ENCODE results near the gene HAPLN3. TPM values are rescaled to one million over a fixed set of nuclear protein-coding genes. Genes with fewer than 3 reads are reported as not detected.
A peak's percentile ranks its signal among the peaks of the same experiment; 100 is the strongest.
"Not testable (repeated sequence)": the region's sequence is repeated elsewhere in the genome, so short reads cannot be mapped to it uniquely, and the experiment has no call there.

HAPLN3 gene, protein sequence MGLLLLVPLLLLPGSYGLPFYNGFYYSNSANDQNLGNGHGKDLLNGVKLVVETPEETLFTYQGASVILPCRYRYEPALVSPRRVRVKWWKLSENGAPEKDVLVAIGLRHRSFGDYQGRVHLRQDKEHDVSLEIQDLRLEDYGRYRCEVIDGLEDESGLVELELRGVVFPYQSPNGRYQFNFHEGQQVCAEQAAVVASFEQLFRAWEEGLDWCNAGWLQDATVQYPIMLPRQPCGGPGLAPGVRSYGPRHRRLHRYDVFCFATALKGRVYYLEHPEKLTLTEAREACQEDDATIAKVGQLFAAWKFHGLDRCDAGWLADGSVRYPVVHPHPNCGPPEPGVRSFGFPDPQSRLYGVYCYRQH
- total RNA-seq (2014; rRNA removed; shearing (Covaris generic)), result 5.6 and 6.6 TPM in 2 replicates

GRCh38 chr15:88894819-88895767, at the start of gene HAPLN3:
Gene HAPLN3 (minus strand): TSS chr15:88895544. CDS start chr15:88887298, 8,246 bp downstream.
- DNase-seq (ENCODE audit: low read depth), result peak; percentile 36

DNA sequence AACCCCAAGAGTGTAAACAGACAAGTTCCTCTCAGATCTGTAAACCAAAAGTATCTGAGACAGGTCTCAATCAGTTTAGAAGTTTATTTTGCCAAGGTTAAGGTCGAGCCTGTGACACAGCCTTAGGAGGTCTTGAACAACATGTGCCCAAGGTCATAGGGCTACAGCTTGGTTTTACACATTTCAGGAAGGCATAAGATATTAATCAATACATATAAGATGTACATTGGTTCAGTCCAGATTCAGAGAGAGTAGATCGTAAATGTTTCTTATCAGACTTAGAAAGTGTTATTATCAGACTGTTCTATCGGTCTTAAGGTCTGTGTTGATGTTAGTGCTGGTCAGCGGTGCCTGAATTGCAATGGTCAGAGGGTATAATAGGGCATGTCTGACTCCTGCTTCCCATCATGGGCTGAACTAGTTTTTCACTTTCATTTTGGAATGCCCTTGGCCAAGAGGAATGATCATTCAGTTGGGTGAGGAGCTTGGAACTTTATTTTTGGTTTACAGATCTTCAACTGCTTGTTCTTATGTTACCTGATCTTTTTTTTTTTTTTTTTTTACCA, 44.8 kb upstream of the HAPLN3 start:
- DNase-seq (ENCODE audit: low read depth), result no peak

GRCh38 chr15:88939486-88939806, 44.1 kb upstream of the HAPLN3 start:
- DNase-seq (ENCODE audit: low read depth), result no peak

DNA sequence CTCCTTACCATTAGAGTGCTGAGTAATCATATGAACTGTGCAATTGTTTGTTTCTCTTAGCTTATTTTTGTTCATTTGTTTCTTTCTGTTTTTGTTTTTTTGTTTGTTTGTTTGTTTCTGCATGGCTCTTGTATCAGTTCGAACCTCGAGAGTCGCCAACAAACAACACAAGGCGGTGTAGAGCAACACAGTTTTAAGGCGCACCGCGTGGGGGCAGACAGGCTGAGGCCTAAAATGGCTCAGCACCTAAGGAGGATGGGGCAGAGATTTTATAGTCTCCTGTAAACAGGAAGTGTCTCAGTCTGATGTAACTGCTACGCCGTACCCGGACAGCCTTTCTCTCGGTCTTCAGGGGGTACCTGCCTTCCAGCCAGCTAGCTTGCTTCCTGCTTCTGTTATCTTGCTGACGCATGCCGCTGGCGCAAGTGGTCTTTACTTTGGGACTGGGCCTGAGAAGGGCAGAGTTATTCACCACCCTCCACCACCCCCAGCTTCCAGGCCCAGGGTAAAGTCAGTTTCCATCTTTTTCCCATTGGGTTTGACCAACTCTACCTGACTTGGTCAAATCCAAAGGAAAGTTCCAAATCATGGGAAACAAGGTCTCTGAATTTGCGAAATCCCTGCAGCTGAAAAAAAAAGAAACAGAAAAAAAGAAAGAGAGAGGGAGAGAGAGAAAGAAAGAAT, 43.6 kb upstream of the HAPLN3 start:
- no peak for DNase-seq (ENCODE audit: low read depth)

DNA sequence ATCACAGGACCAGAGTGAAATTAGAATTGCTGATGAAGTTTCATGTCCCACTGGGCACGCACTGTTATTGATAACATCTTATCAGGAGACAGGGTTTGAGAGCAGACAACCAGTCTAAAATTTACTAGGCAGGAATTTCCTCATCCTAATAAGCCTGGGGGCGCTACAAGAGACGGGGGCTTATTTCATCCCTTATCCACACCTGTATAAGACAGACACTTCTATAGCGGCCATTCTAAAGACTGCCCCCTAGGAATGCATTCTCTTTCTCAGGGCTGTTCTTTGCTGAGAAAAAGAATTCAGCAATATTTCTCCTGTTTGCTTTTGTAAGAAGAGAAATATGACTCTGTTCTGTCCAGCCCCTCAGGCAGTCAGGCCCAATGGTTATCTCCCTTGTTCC, 39.1 kb upstream of the HAPLN3 start:
- not testable (repeated sequence) for DNase-seq (ENCODE audit: low read depth)

GRCh38 chr15:88932875-88933330, 37.6 kb upstream of the HAPLN3 start:
- no peak for DNase-seq (ENCODE audit: low read depth)

DNA sequence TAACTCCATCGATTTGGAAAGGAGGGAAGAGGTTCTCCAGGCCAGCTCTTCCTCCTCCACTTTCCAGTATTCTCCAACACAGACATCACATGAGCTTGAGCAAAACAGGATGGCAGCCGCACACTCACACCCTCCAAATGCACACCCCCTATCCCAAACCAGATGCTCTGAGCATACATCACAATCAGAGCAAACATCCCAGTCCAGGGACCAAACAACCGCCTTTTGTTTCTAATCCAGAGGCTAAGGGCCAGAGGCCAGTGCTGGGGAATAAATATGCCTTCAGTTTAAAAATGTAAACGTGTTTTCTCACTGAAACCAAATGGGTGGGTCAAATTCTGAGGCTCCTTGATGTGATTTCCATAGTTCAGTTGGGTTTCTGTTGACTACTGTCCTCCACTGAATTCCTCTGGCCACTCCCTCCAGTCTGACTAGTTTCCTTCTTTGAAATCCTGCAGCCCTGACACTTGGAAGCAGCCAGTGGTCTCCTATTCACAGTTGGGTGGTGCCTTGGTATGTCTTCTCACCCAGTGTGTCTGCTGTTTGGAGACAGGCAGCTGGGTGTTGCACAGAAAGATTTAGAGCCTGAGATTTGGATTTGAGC, 37.0 kb upstream of the HAPLN3 start:
- DNase-seq (ENCODE audit: low read depth), result no peak

- no peak for DNase-seq (ENCODE audit: low read depth)
Measured at GRCh38 chr15:88930579-88930978, 35.2 kb upstream of the HAPLN3 start.

DNA sequence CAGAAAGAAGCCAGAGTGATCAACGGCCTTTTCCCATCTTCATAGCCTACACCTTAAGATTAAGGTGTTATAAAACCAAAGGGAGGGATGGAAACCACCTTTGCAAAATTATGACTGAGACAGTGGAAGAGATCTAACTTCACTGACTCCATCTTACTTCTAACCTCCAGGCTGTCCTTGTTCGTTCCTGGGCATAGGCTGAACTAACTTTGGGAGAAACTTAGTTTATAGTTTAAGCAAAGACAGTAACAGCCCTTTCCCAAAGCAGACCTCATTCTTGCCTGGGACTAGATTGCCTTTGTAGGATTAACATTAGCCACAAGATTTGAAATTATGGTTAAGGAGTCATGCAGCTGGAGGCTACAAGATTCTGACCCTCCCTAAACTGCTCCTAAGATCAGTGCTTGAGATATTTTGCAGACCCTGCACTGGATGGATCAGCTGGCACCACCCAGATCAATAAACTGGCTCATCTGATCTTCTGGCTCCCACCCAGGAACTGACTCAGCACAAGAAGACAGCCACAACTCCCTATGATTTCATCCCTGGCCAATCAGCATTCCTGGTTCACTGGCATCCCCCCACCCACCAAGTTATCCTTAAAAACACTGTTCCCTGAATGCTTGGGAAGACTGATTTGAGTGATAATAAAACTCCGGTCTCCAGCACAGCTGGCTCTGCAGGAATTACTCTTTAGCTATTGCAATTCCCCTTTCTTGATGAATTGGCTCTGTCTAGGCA, 34.2 kb upstream of the HAPLN3 start:
- not testable (repeated sequence) for DNase-seq (ENCODE audit: low read depth)

DNA sequence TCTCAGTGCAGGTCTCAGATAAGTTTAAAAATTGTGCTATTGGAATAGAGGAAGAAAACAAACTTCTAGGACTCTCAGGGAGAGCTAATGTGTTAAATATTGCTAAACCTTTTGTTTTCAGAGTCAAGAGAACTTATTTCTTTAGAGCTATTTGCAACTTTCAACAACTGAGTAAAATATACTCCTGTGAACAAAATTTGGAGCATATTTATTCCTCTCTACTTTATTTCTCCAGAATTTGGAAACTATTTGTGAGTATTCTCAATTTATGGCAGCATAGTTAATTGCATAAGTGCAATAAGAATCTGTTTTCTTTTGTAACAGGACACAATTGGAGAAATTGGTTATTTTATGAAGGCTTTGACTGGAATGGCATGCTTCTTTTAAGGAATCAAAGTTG, 32.8 kb upstream of the HAPLN3 start:
- not testable (repeated sequence) for DNase-seq (ENCODE audit: low read depth)

DNA sequence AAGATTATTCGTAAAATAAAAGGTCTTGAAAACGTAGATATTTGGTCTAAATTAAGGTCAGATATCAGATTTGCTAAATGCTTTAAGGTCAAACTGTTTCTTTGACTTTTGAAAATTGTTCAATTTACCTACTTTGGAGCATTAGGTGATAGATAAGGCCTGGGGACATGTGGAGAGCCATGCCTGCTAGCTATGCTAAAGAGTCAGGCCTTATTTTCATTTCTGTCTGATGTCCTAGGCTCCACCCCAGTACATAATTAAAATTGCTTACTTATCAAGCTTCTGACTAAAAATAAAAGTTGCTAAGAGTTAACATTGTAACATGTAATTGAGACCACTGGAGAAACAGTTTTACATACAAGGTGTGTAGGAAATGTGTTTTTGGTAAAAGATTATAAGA, 30.3 kb upstream of the HAPLN3 start:
- DNase-seq (ENCODE audit: low read depth), result not testable (repeated sequence)

DNA sequence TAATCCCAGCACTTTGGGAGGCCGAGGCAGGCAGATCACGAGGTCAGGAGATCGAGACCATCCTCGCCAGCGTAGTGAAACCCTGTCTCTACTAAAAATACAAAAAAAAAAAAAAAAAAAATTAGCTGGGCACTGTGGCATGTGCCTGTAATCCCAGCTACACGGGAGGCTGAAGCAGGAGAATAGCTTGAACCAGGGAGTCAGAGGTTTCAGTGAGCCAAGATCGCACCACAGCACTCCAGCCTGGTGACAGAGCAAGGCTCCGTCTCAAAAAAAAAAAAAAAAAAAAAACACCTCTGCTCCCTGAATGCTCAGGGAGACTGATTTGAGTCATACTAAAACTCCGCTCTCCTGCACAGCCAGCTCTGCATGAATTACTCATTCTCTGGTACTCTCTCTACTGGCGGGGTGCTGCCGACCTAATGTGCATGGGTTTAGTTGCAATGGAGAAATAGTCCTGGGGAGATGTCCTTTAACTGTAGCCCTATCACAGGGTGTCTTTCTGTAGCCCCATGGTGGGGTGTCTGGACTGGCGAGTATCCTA, 25.6 kb upstream of the HAPLN3 start:
- DNase-seq (ENCODE audit: low read depth), result peak; percentile 64

DNA sequence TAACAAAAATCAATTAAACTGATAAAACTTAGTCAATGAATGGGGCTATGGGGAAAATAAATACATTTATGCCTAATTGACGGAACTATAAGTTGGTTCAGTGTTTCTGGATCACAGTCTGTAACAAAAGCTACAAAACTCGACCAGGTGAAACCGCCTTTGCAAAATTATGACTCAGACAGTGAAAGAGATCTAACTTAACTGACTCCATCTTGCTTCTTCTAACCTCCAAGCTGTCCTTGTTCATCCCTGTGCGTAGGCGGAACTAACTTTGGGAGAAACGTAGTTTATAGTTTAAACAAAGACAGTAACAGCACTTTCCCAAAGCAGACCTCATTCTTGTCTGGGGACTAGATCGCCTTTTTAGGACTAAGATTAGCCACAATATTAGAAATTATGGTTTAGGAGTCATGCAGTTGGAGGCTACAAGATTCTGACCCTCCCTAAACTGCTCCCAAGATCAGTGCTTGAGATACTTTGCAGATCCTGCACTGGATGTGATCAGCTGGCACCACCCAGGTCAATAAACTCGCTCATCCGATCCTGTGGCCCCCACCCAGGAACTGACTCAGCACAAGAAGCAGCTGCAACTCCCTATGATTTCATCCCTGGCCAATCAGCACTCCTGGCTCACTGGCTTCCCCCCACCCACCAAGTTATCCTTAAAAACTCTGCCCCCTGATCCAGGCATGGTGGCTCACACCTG, 25.0 kb upstream of the HAPLN3 start:
- DNase-seq (ENCODE audit: low read depth), result peak; percentile 62

GRCh38 chr15:88918738-88919137, 23.4 kb upstream of the HAPLN3 start:
- peak; percentile 90 for DNase-seq (ENCODE audit: low read depth)

GRCh38 chr15:88917760-88918159, 22.4 kb upstream of the HAPLN3 start:
- no peak for DNase-seq (ENCODE audit: low read depth)

- DNase-seq (ENCODE audit: low read depth), result no peak
Measured at GRCh38 chr15:88915354-88915753, 20.0 kb upstream of the HAPLN3 start.

GRCh38 chr15:88913850-88914169, 18.5 kb upstream of the HAPLN3 start:
- no peak for DNase-seq (ENCODE audit: low read depth)

DNA sequence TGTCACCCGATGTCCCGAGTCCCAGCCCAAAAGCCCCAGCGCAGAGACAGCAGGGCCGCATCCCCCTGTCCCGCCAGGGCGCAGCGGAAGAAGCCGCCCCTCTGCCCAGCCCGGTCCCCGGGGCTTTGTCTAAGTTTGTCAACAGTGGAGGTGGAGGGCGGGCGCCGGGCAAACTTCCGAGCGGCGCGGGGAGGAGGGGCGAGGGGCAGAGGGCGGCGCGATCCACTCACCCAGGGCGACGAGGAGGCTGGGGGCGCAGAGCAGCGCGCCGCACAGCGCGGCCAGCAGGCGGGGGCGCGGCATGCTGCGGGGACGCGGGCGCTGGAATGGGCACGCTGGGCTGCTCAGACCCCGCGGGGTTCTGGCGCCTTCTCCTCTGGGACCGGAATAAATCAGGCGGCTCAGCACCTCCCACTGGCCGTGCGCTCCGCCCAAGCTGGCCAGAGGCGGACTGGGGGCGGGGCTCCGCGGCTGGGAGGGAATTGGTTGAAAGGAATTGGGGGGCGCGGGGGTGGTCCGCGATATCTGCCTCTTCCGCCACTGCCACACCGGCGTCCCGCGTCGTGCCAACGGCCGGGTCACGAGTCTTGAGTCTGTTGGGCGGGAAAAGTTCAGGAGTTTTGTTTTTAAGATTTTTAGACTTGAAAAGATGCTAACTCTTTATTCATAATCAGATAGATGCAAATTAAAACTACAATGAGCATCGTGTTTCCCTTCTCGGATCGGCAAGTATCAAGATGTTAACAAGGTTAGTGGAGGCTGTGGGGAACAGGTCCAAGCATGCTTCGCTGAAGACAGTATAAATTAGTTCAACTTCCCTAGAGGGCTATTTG, 17.9 kb upstream of the HAPLN3 start, which contains the start of gene MFGE8:
TSS of gene MFGE8 (minus strand) at position 363 of the 833 bp plus-strand sequence. CDS start at position 303, 60 bp downstream.
- peak; percentile 66 for DNase-seq (ENCODE audit: low read depth)

DNA sequence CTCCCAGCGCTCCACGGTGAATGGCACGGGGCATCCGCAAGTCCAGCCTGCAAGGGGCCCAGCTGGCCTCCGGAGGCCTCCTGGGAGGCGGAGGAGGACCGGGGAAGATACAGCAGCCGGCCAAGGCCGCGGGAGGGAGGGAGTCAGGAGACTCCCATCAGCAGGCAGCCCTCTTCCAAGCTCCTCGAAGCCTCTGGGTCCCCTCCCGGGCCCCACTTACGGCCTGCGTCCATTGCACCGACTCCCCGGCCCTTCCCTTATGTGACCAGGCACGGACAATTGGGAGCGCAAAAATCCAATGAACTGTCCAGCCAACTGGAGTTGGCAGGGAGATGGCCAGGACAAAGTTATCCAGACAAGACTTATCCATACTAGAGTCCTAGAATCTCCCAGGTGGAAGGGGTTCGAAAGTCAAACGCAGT, 17.2 kb upstream of the HAPLN3 start:
- DNase-seq (ENCODE audit: low read depth), result no peak

Data from Daoy (cell line).